Measurements from ENCODE around the gene LCOR. TPM values are rescaled to one million over a fixed set of nuclear protein-coding genes. Genes with fewer than 3 reads are reported as not detected.
A peak's percentile ranks its signal among the peaks of the same experiment; 100 is the strongest.

The LCOR gene
- total and polyA plus RNA-seq, 2 experiments from 2014 or later: 26.1 to 48.7 TPM

GRCh38 chr10:96906864-96907263 lies 74.8 kb downstream of the LCOR start:
- Histone ChIP-seq H3K27ac (no peak overlapping the region), H3K9me2 (replicated peaks; ENCODE audit: insufficient read depth) (no peaks in the 10 kb centered on the region), H4K20me1 (ENCODE audit: insufficient read depth, poor library complexity, severe bottlenecking) (peaks cover 36% of the 10 kb centered on the region), H3K4me3 (no peak overlapping the region), H3K9me3 (ENCODE audit: low read depth) (no peaks in the 10 kb centered on the region), H3K4me2 (no peak overlapping the region), H3K79me2 (peaks cover 92% of the 10 kb centered on the region), H3K36me3 (replicated peaks; ENCODE audit: insufficient read depth, low read depth) (no peaks in the 10 kb centered on the region), H3K4me1 (ENCODE audit: insufficient read depth) (peaks cover 5% of the 10 kb centered on the region), H3K27me3 (no peaks in the 10 kb centered on the region), H2AFZ (no peak overlapping the region)
- TF ChIP-seq EZH2phosphoT487 (IDR thresholded peaks at IDR 0.05; ENCODE audit: low read depth, severe bottlenecking, unreplicated experiment) (no peak), EZH2 (IDR thresholded peaks at IDR 0.05; ENCODE audit: borderline replicate concordance) (no peak), CTCF (IDR thresholded peaks at IDR 0.05; ENCODE audit: poor library complexity) (no peak)
- DNase-seq (ENCODE audit: low spot score): no peak

- H4K20me1 ChIP-seq (ENCODE audit: insufficient read depth, poor library complexity, severe bottlenecking): peaks cover 8% of the 10 kb centered on the region
- no peak overlapping the region for H2AFZ ChIP-seq
- H3K4me1 ChIP-seq (ENCODE audit: insufficient read depth): no peaks in the 10 kb centered on the region
- no peaks in the 10 kb centered on the region for H3K9me3 ChIP-seq (ENCODE audit: low read depth)
- no peaks in the 10 kb centered on the region for H3K27me3 ChIP-seq
- H3K4me3 ChIP-seq: no peak overlapping the region
- no peak for TF ChIP-seq EZH2 (IDR thresholded peaks at IDR 0.05; ENCODE audit: borderline replicate concordance)
- peak; percentile 52 for TF ChIP-seq CTCF (IDR thresholded peaks at IDR 0.05; ENCODE audit: poor library complexity)
- H3K4me2 ChIP-seq: no peak overlapping the region
- DNase-seq (ENCODE audit: low spot score): peak; percentile 43
- 94% methylated on average over 13 of the region's 13 CpGs for WGBS (ENCODE audit: low lambda C conversion rate, missing lambda C conversion rate)
- H3K79me2 ChIP-seq: peaks cover 80% of the 10 kb centered on the region
- no peaks in the 10 kb centered on the region for H3K9me2 ChIP-seq (replicated peaks; ENCODE audit: insufficient read depth)
- no peaks in the 10 kb centered on the region for H3K36me3 ChIP-seq (replicated peaks; ENCODE audit: insufficient read depth, low read depth)
- no peak overlapping the region for H3K27ac ChIP-seq
Observed at GRCh38 chr10:96910488-96911395, 78.6 kb downstream of the LCOR start.

- Histone ChIP-seq H3K4me3 (no peak overlapping the region), H4K20me1 (ENCODE audit: insufficient read depth, poor library complexity, severe bottlenecking) (peaks cover 3% of the 10 kb centered on the region), H2AFZ (no peak overlapping the region), H3K4me2 (no peak overlapping the region), H3K4me1 (ENCODE audit: insufficient read depth) (no peaks in the 10 kb centered on the region), H3K27ac (no peak overlapping the region), H3K36me3 (replicated peaks; ENCODE audit: insufficient read depth, low read depth) (no peaks in the 10 kb centered on the region), H3K9me2 (replicated peaks; ENCODE audit: insufficient read depth) (no peaks in the 10 kb centered on the region), H3K79me2 (peaks cover 78% of the 10 kb centered on the region), H3K27me3 (no peaks in the 10 kb centered on the region), H3K9me3 (ENCODE audit: low read depth) (no peaks in the 10 kb centered on the region)
- TF ChIP-seq EZH2 (IDR thresholded peaks at IDR 0.05; ENCODE audit: borderline replicate concordance) (no peak), CTCF (IDR thresholded peaks at IDR 0.05; ENCODE audit: poor library complexity) (no peak), EZH2phosphoT487 (IDR thresholded peaks at IDR 0.05; ENCODE audit: low read depth, severe bottlenecking, unreplicated experiment) (no peak)
- WGBS (ENCODE audit: low lambda C conversion rate, missing lambda C conversion rate): 54% methylated on average over 3 of the region's 3 CpGs
- DNase-seq (ENCODE audit: low spot score): no peak
Observed at GRCh38 chr10:96912405-96912804, 80.3 kb downstream of the LCOR start.
